ENCODE data around the gene PTPRF.

The PTPRF gene

DNA sequence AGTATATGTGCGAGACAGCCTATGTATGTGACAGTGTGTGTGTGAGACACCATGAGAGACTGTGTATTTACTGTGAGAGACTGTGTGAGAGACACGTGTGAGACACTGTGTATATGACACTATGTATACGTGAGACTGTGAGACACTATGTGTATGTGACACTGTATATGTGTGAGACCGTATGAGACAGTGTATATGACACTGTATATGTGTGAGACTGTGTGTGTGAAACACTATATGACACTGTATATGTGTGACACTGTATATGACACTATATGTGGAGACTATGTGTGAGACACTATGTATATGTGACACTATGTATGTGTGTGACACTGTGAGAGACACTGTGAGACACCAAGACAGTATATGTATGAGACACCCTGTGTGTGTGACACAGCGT lies 66.3 kb downstream of the PTPRF start:
- no peaks in the 10 kb centered on the region for H3K36me3 ChIP-seq (ENCODE audit: control insufficient read depth, low read length)
- H3K27me3 ChIP-seq (ENCODE audit: control insufficient read depth, low read length), result no peaks in the 10 kb centered on the region

DNA sequence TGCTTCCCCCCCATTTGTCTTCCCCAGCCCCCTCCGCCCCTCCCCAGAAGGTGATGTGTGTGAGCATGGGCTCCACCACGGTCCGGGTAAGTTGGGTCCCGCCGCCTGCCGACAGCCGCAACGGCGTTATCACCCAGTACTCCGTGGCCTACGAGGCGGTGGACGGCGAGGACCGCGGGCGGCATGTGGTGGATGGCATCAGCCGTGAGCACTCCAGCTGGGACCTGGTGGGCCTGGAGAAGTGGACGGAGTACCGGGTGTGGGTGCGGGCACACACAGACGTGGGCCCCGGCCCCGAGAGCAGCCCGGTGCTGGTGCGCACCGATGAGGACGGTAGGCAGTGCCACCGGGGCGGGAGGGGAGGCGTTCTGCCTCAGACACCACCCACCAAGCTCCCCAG lies 67.0 kb downstream of the PTPRF start:
- no peaks in the 10 kb centered on the region for H3K9me3 ChIP-seq (ENCODE audit: control insufficient read depth, insufficient read depth, low read length)
- no peak for TF ChIP-seq EZH2phosphoT487 (IDR thresholded peaks at IDR 0.05; ENCODE audit: borderline replicate concordance, low read length)
- no peak for TF ChIP-seq CTCF (IDR thresholded peaks at IDR 0.05; ENCODE audit: low read depth, low read length, poor library complexity, severe bottlenecking)
- no peak overlapping the region for H3K4me3 ChIP-seq (ENCODE audit: low read length)
- H3K27ac ChIP-seq (ENCODE audit: low read depth, low read length), result no peak overlapping the region
- no peaks in the 10 kb centered on the region for H3K79me2 ChIP-seq (ENCODE audit: control insufficient read depth, low read length)
- H3F3A ChIP-seq (ENCODE audit: control insufficient read depth, insufficient read depth), result no peaks in the 10 kb centered on the region
- H3K4me1 ChIP-seq (ENCODE audit: control insufficient read depth, low read length), result no peaks in the 10 kb centered on the region
- H3K9me2 ChIP-seq (replicated peaks; ENCODE audit: control insufficient read depth, low read length), result no peaks in the 10 kb centered on the region
- no peaks in the 10 kb centered on the region for H3K36me3 ChIP-seq (ENCODE audit: control insufficient read depth, low read length)
- H3K27me3 ChIP-seq (ENCODE audit: control insufficient read depth, low read length), result no peaks in the 10 kb centered on the region
- no peaks in the 10 kb centered on the region for H4K20me1 ChIP-seq (ENCODE audit: control insufficient read depth, insufficient read depth, low read depth, low read length)
- no peak overlapping the region for H3K4me2 ChIP-seq (ENCODE audit: low read length)

More for the DNA sequence above, 66.3 kb downstream of the PTPRF start:
- no peak overlapping the region for H3K4me2 ChIP-seq (ENCODE audit: low read length)
- no peaks in the 10 kb centered on the region for H3K4me1 ChIP-seq (ENCODE audit: control insufficient read depth, low read length)
- no peak for TF ChIP-seq EZH2phosphoT487 (IDR thresholded peaks at IDR 0.05; ENCODE audit: borderline replicate concordance, low read length)
- TF ChIP-seq CTCF (IDR thresholded peaks at IDR 0.05; ENCODE audit: low read depth, low read length, poor library complexity, severe bottlenecking), result no peak
- no peaks in the 10 kb centered on the region for H3K9me2 ChIP-seq (replicated peaks; ENCODE audit: control insufficient read depth, low read length)
- no peaks in the 10 kb centered on the region for H3K9me3 ChIP-seq (ENCODE audit: control insufficient read depth, insufficient read depth, low read length)
- H3F3A ChIP-seq (ENCODE audit: control insufficient read depth, insufficient read depth), result no peaks in the 10 kb centered on the region
- H3K4me3 ChIP-seq (ENCODE audit: low read length), result no peak overlapping the region
- no peaks in the 10 kb centered on the region for H4K20me1 ChIP-seq (ENCODE audit: control insufficient read depth, insufficient read depth, low read depth, low read length)
- H3K79me2 ChIP-seq (ENCODE audit: control insufficient read depth, low read length), result no peaks in the 10 kb centered on the region
- no peak overlapping the region for H3K27ac ChIP-seq (ENCODE audit: low read depth, low read length)

DNA sequence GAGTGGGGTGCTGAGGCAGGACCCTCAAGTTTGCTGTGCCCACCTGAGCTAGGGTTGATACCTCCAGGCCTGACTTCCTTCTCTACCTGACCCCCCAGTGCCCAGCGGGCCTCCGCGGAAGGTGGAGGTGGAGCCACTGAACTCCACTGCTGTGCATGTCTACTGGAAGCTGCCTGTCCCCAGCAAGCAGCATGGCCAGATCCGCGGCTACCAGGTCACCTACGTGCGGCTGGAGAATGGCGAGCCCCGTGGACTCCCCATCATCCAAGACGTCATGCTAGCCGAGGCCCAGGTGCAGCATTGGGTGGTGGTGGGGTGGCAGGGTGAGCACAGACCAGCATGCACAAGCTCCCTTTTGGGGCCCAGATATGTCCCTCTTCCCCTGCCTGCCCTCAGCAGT lies 67.9 kb downstream of the PTPRF start:
- no peak overlapping the region for H3K4me2 ChIP-seq (ENCODE audit: low read length)
- H3K27ac ChIP-seq (ENCODE audit: low read depth, low read length), result no peak overlapping the region
- H4K20me1 ChIP-seq (ENCODE audit: control insufficient read depth, insufficient read depth, low read depth, low read length), result no peaks in the 10 kb centered on the region
- no peak overlapping the region for H3K4me3 ChIP-seq (ENCODE audit: low read length)
- H3K9me2 ChIP-seq (replicated peaks; ENCODE audit: control insufficient read depth, low read length), result no peaks in the 10 kb centered on the region
- H3K9me3 ChIP-seq (ENCODE audit: control insufficient read depth, insufficient read depth, low read length), result no peaks in the 10 kb centered on the region
- no peaks in the 10 kb centered on the region for H3K36me3 ChIP-seq (ENCODE audit: control insufficient read depth, low read length)
- no peaks in the 10 kb centered on the region for H3K27me3 ChIP-seq (ENCODE audit: control insufficient read depth, low read length)
- no peaks in the 10 kb centered on the region for H3K4me1 ChIP-seq (ENCODE audit: control insufficient read depth, low read length)
- TF ChIP-seq EZH2phosphoT487 (IDR thresholded peaks at IDR 0.05; ENCODE audit: borderline replicate concordance, low read length) (no peak), CTCF (IDR thresholded peaks at IDR 0.05; ENCODE audit: low read depth, low read length, poor library complexity, severe bottlenecking) (no peak)
- H3K79me2 ChIP-seq (ENCODE audit: control insufficient read depth, low read length), result no peaks in the 10 kb centered on the region
- H3F3A ChIP-seq (ENCODE audit: control insufficient read depth, insufficient read depth), result no peaks in the 10 kb centered on the region
